GM12878 (cell line): Measurements from ENCODE around the gene ATRNL1. TPM values are rescaled to one million over a fixed set of nuclear protein-coding genes. Genes with fewer than 3 reads are reported as not detected.

Source experiments
- ATAC-seq: fragments of 200-7000 bp; cut with Tn5 transposase; 3 replicates; pipeline ENCODE4 v1.9.1; 2020; ENCODE audit warnings: mild to moderate bottlenecking, moderate library complexity
- BruUV-seq: library from RNA; stranded (reverse); fragments of 400-500 nt; replicated peaks from 2 replicates; lab custom pipeline; 2021; lab: Mats Ljungman, UMichigan
- CTCF ChIA-PET: fragments of 300-600 bp; sonication (Branson Sonifier 250); formaldehyde crosslinking; extraction: SDS; loops from one replicate; lab custom pipeline; 2021; ENCODE audit warnings: inconsistent platforms; lab: Yijun Ruan, JAX
- POLR2A ChIA-PET: fragments of 350-600 bp; formaldehyde crosslinking; extraction: SDS; loops from one replicate; lab custom pipeline; 2021; ENCODE audit warnings: inconsistent platforms; lab: Charles Lee
- RAD21 ChIA-PET: fragments of 300-600 bp; sonication (Branson Sonifier 250); formaldehyde crosslinking; loops from one replicate; lab custom pipeline; 2023; ENCODE audit warnings: antibody characterized with exemption; ENCODE audit not compliant: unreplicated experiment; lab: Charles Lee
- SMC1A ChIA-PET: fragments of 300-600 bp; sonication (Branson Sonifier 250); formaldehyde crosslinking; loops from one replicate; lab custom pipeline; 2023; ENCODE audit not compliant: unreplicated experiment, uncharacterized antibody; lab: Charles Lee
- DNase-seq: peaks from one replicate; pipeline ENCODE4 v3.0.0-alpha.2; 2011; ENCODE audit warnings: low read depth, low spot score
- FAIRE-seq: peaks from 3 replicates; lab custom pipeline; 2011; peaks lifted over from hg19 to GRCh38; lab: Jason Lieb, UNC
- H2AFZ ChIP-seq: 2 replicates; pipeline ENCODE4 v1.6.0; 2011; ENCODE audit warnings: low read depth, low read length, control low read depth; ENCODE audit not compliant: control insufficient read depth
- H3K27ac ChIP-seq: 2 replicates; pipeline ENCODE4 v1.5.1; 2011; ENCODE audit warnings: control low read depth; ENCODE audit not compliant: control insufficient read depth, insufficient read depth
- H3K27me3 ChIP-seq, 2 experiments: replicated peaks in 1 of 2; 2 replicates each; pipeline versions ENCODE4 v1.6.0 to v1.6.1; 2011; ENCODE audit warnings: low read length in 1 of 2; ENCODE audit not compliant: control insufficient read depth in 2 of 2, insufficient read depth in 2 of 2
- H3K36me3 ChIP-seq, 2 experiments: 2 replicates each; pipeline ENCODE4 v1.5.1; 2011; ENCODE audit warnings: low read length in 1 of 2; ENCODE audit not compliant: control insufficient read depth in 2 of 2, insufficient read depth in 2 of 2
- H3K4me1 ChIP-seq: 2 replicates; pipeline ENCODE4 v1.6.1; 2011; ENCODE audit warnings: mild to moderate bottlenecking, low read length, moderate library complexity, mixed read lengths; ENCODE audit not compliant: control insufficient read depth, insufficient read depth
- H3K4me2 ChIP-seq: 2 replicates; pipeline ENCODE4 v1.6.0; 2011; ENCODE audit warnings: control low read depth; ENCODE audit not compliant: control insufficient read depth, insufficient read depth
- H3K4me3 ChIP-seq: fragments of 200-600 bp; sonication (generic); 2 replicates; pipeline ENCODE4 v1.5.1; 2016
- H3K79me2 ChIP-seq: 2 replicates; pipeline ENCODE4 v1.6.0; 2011; ENCODE audit warnings: low read length; ENCODE audit not compliant: control insufficient read depth, insufficient read depth
- H3K9ac ChIP-seq: 2 replicates; pipeline ENCODE4 v1.8.0; 2011; ENCODE audit warnings: low read length, control low read depth, mixed read lengths; ENCODE audit not compliant: control insufficient read depth, insufficient read depth
- H3K9me3 ChIP-seq: replicated peaks from 3 replicates; pipeline ENCODE4 v1.5.1; 2011; ENCODE audit warnings: mild to moderate bottlenecking, low read length; ENCODE audit not compliant: control insufficient read depth, insufficient read depth
- H4K20me1 ChIP-seq: 2 replicates; pipeline ENCODE4 v1.6.0; 2011; ENCODE audit not compliant: control insufficient read depth, insufficient read depth
- BCL11A ChIP-seq: IDR thresholded peaks from 2 replicates; pipeline ENCODE4 v1.6.1; 2011; ENCODE audit warnings: low read depth, low read length
- BCLAF1 ChIP-seq: fragments of 450-650 bp; IDR thresholded peaks from 2 replicates; pipeline ENCODE4 v1.6.1; 2017; ENCODE audit warnings: antibody characterized with exemption, mild to moderate bottlenecking, moderate library complexity
- CBFB ChIP-seq: IDR thresholded peaks from 2 replicates; pipeline ENCODE4 v1.6.1; 2016; ENCODE audit warnings: antibody characterized with exemption, low read depth
- CEBPB ChIP-seq, 2 experiments: fragments of 150-350 bp in 1 of 2; IDR thresholded peaks; 2 replicates each; pipeline ENCODE4 v1.6.1; 2012 to 2014; ENCODE audit warnings: low read depth in 2 of 2, low read length in 2 of 2, borderline replicate concordance in 1 of 2, inconsistent platforms in 1 of 2
- DPF2 ChIP-seq: fragments of 450-650 bp; IDR thresholded peaks from 2 replicates; pipeline ENCODE4 v1.6.1; 2017; ENCODE audit warnings: mild to moderate bottlenecking
- ESRRA ChIP-seq: IDR thresholded peaks from 2 replicates; pipeline ENCODE4 v1.6.1; 2012; ENCODE audit warnings: mild to moderate bottlenecking, low read length, improper control_type of control experiment
- IKZF1 ChIP-seq: fragments of 450-650 bp; conservative IDR thresholded peaks from 2 replicates; pipeline ENCODE4 v1.6.1; 2017; ENCODE audit warnings: antibody characterized with exemption, mild to moderate bottlenecking
- IRF4 ChIP-seq: IDR thresholded peaks from 2 replicates; pipeline ENCODE4 v1.6.1; 2011; ENCODE audit warnings: low read depth, low read length
- NFIC ChIP-seq: IDR thresholded peaks from 2 replicates; pipeline ENCODE4 v1.6.1; 2012; ENCODE audit warnings: low read depth, mild to moderate bottlenecking, inconsistent platforms, low read length, moderate library complexity
- NR2C1 ChIP-seq: fragments of 450-650 bp; IDR thresholded peaks from 2 replicates; pipeline ENCODE4 v1.6.1; 2017; ENCODE audit warnings: antibody characterized with exemption, mild to moderate bottlenecking, moderate library complexity
- NR2C2 ChIP-seq: IDR thresholded peaks from 2 replicates; pipeline ENCODE4 v1.6.1; 2011; ENCODE audit warnings: borderline replicate concordance, low read depth; ENCODE audit not compliant: control insufficient read depth, insufficient read length
- PKNOX1 ChIP-seq: fragments of 450-650 bp; IDR thresholded peaks from 2 replicates; pipeline ENCODE4 v1.6.1; 2016; ENCODE audit warnings: mild to moderate bottlenecking
- RB1 ChIP-seq: fragments of 450-650 bp; formaldehyde crosslinking; IDR thresholded peaks from 2 replicates; pipeline ENCODE4 v1.6.1; 2017; ENCODE audit warnings: mild to moderate bottlenecking, borderline replicate concordance
- RELA ChIP-seq: fragments of 450-650 bp; IDR thresholded peaks from 2 replicates; pipeline ENCODE4 v1.8.0; 2014; ENCODE audit warnings: borderline replicate concordance; ENCODE audit not compliant: partially characterized antibody
- SMAD1 ChIP-seq: fragments of 450-650 bp; IDR thresholded peaks from 2 replicates; pipeline ENCODE4 v1.6.1; 2018; ENCODE audit warnings: mild to moderate bottlenecking, low read depth; ENCODE audit not compliant: partially characterized antibody
- SMC3 ChIP-seq: IDR thresholded peaks from 2 replicates; pipeline ENCODE4 v1.6.1; 2011; ENCODE audit warnings: low read length, improper control_type of control experiment, borderline replicate concordance
- SREBF1 ChIP-seq: IDR thresholded peaks from 2 replicates; pipeline ENCODE4 v1.6.1; 2012; ENCODE audit warnings: mild to moderate bottlenecking, low read length
- TAF1 ChIP-seq: IDR thresholded peaks from 2 replicates; pipeline ENCODE4 v1.6.1; 2011; ENCODE audit warnings: mild to moderate bottlenecking, low read depth, low read length, borderline replicate concordance
- TARDBP ChIP-seq: IDR thresholded peaks from 2 replicates; pipeline ENCODE4 v1.6.1; 2016; ENCODE audit warnings: borderline replicate concordance
- TCF12 ChIP-seq: IDR thresholded peaks from 2 replicates; pipeline ENCODE4 v1.6.1; 2011; ENCODE audit warnings: low read depth, mild to moderate bottlenecking, low read length
- WGBS: methylation state at CpG from one replicate; pipeline ENCODE4 v1.1.6; 2016; ENCODE audit warnings: low lambda C conversion rate; ENCODE audit not compliant: insufficient replicate concordance, insufficient coverage; ENCODE audit errors: missing lambda C conversion rate; 5-methylcytosine and 5-hydroxymethylcytosine counted together
- in situ Hi-C: fragments of 300-500 bp; cut with MboI; formaldehyde crosslinking; loops from 9 replicates; pipeline ENCODE4 v1.14.3; 2018; ENCODE audit warnings: mixed read lengths
- intact Hi-C: fragments of 100-400 bp; cut with micrococcal nuclease; formaldehyde crosslinking; loops from one replicate; pipeline ENCODE4 v1.14.2; 2022; ENCODE audit not compliant: unreplicated experiment
- polyA plus RNA-seq, 11 experiments: library from polyadenylated mRNA; depleted of rRNA in 4 of 11; unstranded in 6 of 11; stranded (reverse) in 5 of 11; fragments of >200 nt; fragmentation: Nextera tagmentation in 4 of 11; fragmentation: Illumina TruSeq in 1 of 11; extraction: Ambion mirVana in 4 of 11; extraction: Trizol in 1 of 11; gene quantifications; 1 replicate in 1 of 11; 2 replicates in 10 of 11; pipeline versions ENCODE4 v1.2.1 to v1.2.3, GENCODE V29; 2011 to 2016; ENCODE audit warnings: inconsistent platforms in 2 of 11, missing spikeins in 2 of 11, low read depth in 1 of 11
- total RNA-seq, 4 experiments: library from RNA; depleted of rRNA in 3 of 4; stranded (reverse); fragments of >200 nt in 3 of 4; fragmentation: Illumina TruSeq in 1 of 4; extraction: Trizol in 1 of 4; gene quantifications; 2 replicates each; pipeline versions ENCODE4 v1.2.1 to v1.2.3, GENCODE V29; 2013 to 2021

The ATRNL1 gene
- total and polyA plus RNA-seq, 10 of the 15 experiments (the other 5 are each of a cell fraction or from before 2014, with no cell fraction given): 0.03 to 1.4 (median 0.34) TPM

- H3K79me2 ChIP-seq: no peaks in the 10 kb centered on the region
- WGBS: 0% methylated on average over 1 of the region's 1 CpG
- H3K36me3 ChIP-seq: no peaks in the 10 kb centered on the region
- ChIA-PET RAD21 (no interaction called here), CTCF (interaction anchor here (1.2 kb wide), 1 partner anchor 12 kb away, joined by 3 read pairs; no protein-coding TSS in a partner anchor), POLR2A (no interaction called here), SMC1A (no interaction called here)
- no peak overlapping the region for H3K9ac ChIP-seq
- no TSS peak for BruUV-seq
- no peaks in the 10 kb centered on the region for H3K27me3 ChIP-seq
- H3K4me3 ChIP-seq: no peak overlapping the region
- no peaks in the 10 kb centered on the region for H4K20me1 ChIP-seq
- H3K4me1 ChIP-seq: no peaks in the 10 kb centered on the region
- ATAC-seq: no peak
- no peaks in the 10 kb centered on the region for H3K9me3 ChIP-seq
- no peak overlapping the region for H3K27ac ChIP-seq
- no peak for DNase-seq
- intact Hi-C loops (no loop called here), in situ Hi-C loops (no loop called here)
- TF ChIP-seq NR2C1 (no peak), BCLAF1 (no peak), CBFB (no peak), SMAD1 (no peak), TARDBP (no peak), NR2C2 (no peak), DPF2 (no peak), SMC3 (no peak), RELA (no peak), TAF1 (no peak), NFIC (no peak), CEBPB (IDR thresholded peaks at IDR 0.05; ENCODE audit: borderline replicate concordance in 1 of 2, low read depth in 2 of 2, low read length in 2 of 2) (no peak), IRF4 (no peak), BCL11A (no peak), SREBF1 (no peak), PKNOX1 (no peak), TCF12 (no peak), RB1 (no peak), ESRRA (no peak), IKZF1 (no peak)
- FAIRE-seq: no peak
- no peak overlapping the region for H3K4me2 ChIP-seq
- no peak overlapping the region for H2AFZ ChIP-seq
Measured at GRCh38 chr10:115580239-115580638, 487.1 kb downstream of the ATRNL1 start.
